H1 (cell line): ENCODE results near the gene MS4A18. TPM values are rescaled to one million over a fixed set of nuclear protein-coding genes. Genes with fewer than 3 reads are reported as not detected.
A peak's percentile ranks its signal among the peaks of the same experiment; 100 is the strongest.

Source experiments
- CTCF ChIA-PET: fragments of 300-600 bp; sonication (Branson Sonifier 250); formaldehyde crosslinking; loops from one replicate; lab custom pipeline; 2021; ENCODE audit not compliant: partially characterized antibody; lab: Charles Lee
- POLR2A ChIA-PET: fragments of 300-600 bp; sonication (Branson Sonifier 250); formaldehyde crosslinking; loops from one replicate; lab custom pipeline; 2021; ENCODE audit warnings: inconsistent platforms; ENCODE audit not compliant: partially characterized antibody; lab: Charles Lee
- DNase-seq, 2 experiments: peaks; one replicate each; pipeline versions ENCODE4 v3.0.0 to v3.0.0-alpha.2; 2010 to 2022; ENCODE audit warnings: low spot score in 2 of 2, low read depth in 1 of 2, mixed read lengths in 1 of 2
- FAIRE-seq: peaks from 2 replicates; lab custom pipeline; 2011; peaks lifted over from hg19 to GRCh38; lab: Jason Lieb, UNC
- H2AFZ ChIP-seq: 2 replicates; pipeline ENCODE4 v1.8.1; 2012; ENCODE audit warnings: low read length, inconsistent platforms
- H2AK5ac ChIP-seq: 2 replicates; pipeline ENCODE4 v1.6.1; 2013; ENCODE audit warnings: low read depth, low read length
- H2BK120ac ChIP-seq: replicated peaks from 2 replicates; pipeline ENCODE3; 2013; ENCODE audit warnings: low read depth, low read length, inconsistent platforms
- H2BK12ac ChIP-seq: 2 replicates; pipeline ENCODE4 v1.6.1; 2013; ENCODE audit warnings: low read depth, low read length
- H2BK15ac ChIP-seq: 2 replicates; pipeline ENCODE4 v1.6.1; 2013; ENCODE audit warnings: low read length
- H2BK20ac ChIP-seq: 2 replicates; pipeline ENCODE4 v1.6.1; 2013; ENCODE audit warnings: low read length
- H2BK5ac ChIP-seq: 2 replicates; pipeline ENCODE4 v1.6.1; 2013; ENCODE audit warnings: low read depth, low read length
- H3K14ac ChIP-seq: 2 replicates; pipeline ENCODE4 v1.6.1; 2013; ENCODE audit warnings: inconsistent platforms; ENCODE audit not compliant: insufficient read length
- H3K18ac ChIP-seq: 2 replicates; pipeline ENCODE4 v1.6.1; 2013; ENCODE audit warnings: low read length; ENCODE audit errors: extremely low read depth
- H3K23ac ChIP-seq: 2 replicates; pipeline ENCODE4 v1.6.1; 2013; ENCODE audit warnings: inconsistent platforms; ENCODE audit not compliant: insufficient read length
- H3K23me2 ChIP-seq: 2 replicates; pipeline ENCODE4 v1.6.1; 2013; ENCODE audit warnings: low read depth, low read length
- H3K27ac ChIP-seq: 2 replicates; pipeline ENCODE4 v1.6.1; 2011; ENCODE audit warnings: low read depth, low read length, inconsistent platforms
- H3K27me3 ChIP-seq, 4 experiments: replicated peaks in 1 of 4; 1 replicate in 1 of 4; 2 replicates in 3 of 4; pipeline versions ENCODE4 v1.6.1 to v1.8.1; 2011 to 2013; ENCODE audit warnings: low read length in 3 of 4, mild to moderate bottlenecking in 3 of 4, inconsistent platforms in 2 of 4, mixed read lengths in 2 of 4, moderate library complexity in 1 of 4; ENCODE audit not compliant: control insufficient read depth in 3 of 4, insufficient read depth in 3 of 4; ENCODE audit errors: extremely low read depth in 1 of 4
- H3K36me3 ChIP-seq, 4 experiments: 2 replicates each; pipeline versions ENCODE4 v1.6.1 to v1.8.1; 2011 to 2013; ENCODE audit warnings: mild to moderate bottlenecking in 4 of 4, low read length in 3 of 4, moderate library complexity in 2 of 4, control low read depth in 1 of 4, inconsistent platforms in 1 of 4; ENCODE audit not compliant: insufficient read depth in 4 of 4, control insufficient read depth in 2 of 4
- H3K4ac ChIP-seq: replicated peaks from 2 replicates; pipeline ENCODE3; 2013; ENCODE audit warnings: low read length, low read depth, mixed read lengths, inconsistent platforms; ENCODE audit not compliant: insufficient read length
- H3K4me1 ChIP-seq, 4 experiments: replicated peaks in 1 of 4; 1 replicate in 1 of 4; 2 replicates in 3 of 4; pipeline versions ENCODE4 v1.6.1 to v1.8.1; 2011 to 2013; ENCODE audit warnings: low read length in 3 of 4, inconsistent platforms in 2 of 4, mixed read lengths in 1 of 4; ENCODE audit not compliant: insufficient read depth in 4 of 4, control insufficient read depth in 3 of 4
- H3K4me2 ChIP-seq, 2 experiments: 2 replicates each; pipeline versions ENCODE4 v1.6.1 to v1.8.1; 2011 to 2013; ENCODE audit warnings: low read depth in 2 of 2, low read length in 2 of 2, control low read depth in 1 of 2, inconsistent platforms in 1 of 2, mild to moderate bottlenecking in 1 of 2; ENCODE audit not compliant: insufficient read depth in 1 of 2
- H3K4me3 ChIP-seq, 4 experiments: fragments of 200-600, 300-600 bp in 1 of 4; sonication (generic), shearing (Covaris generic), sonication (Bioruptor Twin) in 1 of 4; 2 replicates each; pipeline versions ENCODE4 v1.5.1 to v1.8.1; 2011 to 2016; ENCODE audit warnings: low read length in 4 of 4, low read depth in 3 of 4, control low read depth in 2 of 4, inconsistent platforms in 2 of 4, mild to moderate bottlenecking in 2 of 4, mixed read lengths in 1 of 4, moderate library complexity in 1 of 4; ENCODE audit not compliant: insufficient read depth in 2 of 4; ENCODE audit errors: extremely low read depth in 1 of 4
- H3K56ac ChIP-seq: replicated peaks from 2 replicates; pipeline ENCODE3; 2013; ENCODE audit warnings: low read depth, mild to moderate bottlenecking, mixed read lengths, low read length, inconsistent platforms; ENCODE audit not compliant: insufficient read length
- H3K79me1 ChIP-seq: 2 replicates; pipeline ENCODE4 v1.6.1; 2013; ENCODE audit warnings: low read depth, low read length, control low read depth
- H3K79me2 ChIP-seq, 2 experiments: 2 replicates each; pipeline versions ENCODE4 v1.6.1 to v1.8.1; 2012 to 2013; ENCODE audit warnings: low read length in 2 of 2, mild to moderate bottlenecking in 2 of 2, inconsistent platforms in 1 of 2; ENCODE audit not compliant: insufficient read depth in 2 of 2, control insufficient read depth in 1 of 2
- H3K9ac ChIP-seq, 4 experiments: replicated peaks in 1 of 4; 1 replicate in 1 of 4; 2 replicates in 3 of 4; pipeline versions ENCODE4 v1.6.1 to v1.8.1; 2011 to 2013; ENCODE audit warnings: low read depth in 3 of 4, low read length in 3 of 4, control low read depth in 2 of 4, mild to moderate bottlenecking in 2 of 4, moderate library complexity in 2 of 4, inconsistent platforms in 1 of 4; ENCODE audit errors: extremely low read depth in 1 of 4
- H3K9me3 ChIP-seq, 2 experiments: 2 replicates each; pipeline versions ENCODE4 v1.6.1 to v1.8.1; 2012 to 2013; ENCODE audit warnings: mild to moderate bottlenecking in 2 of 2, moderate library complexity in 2 of 2, control low read depth in 1 of 2, inconsistent platforms in 1 of 2, low read depth in 1 of 2, low read length in 1 of 2, mixed read lengths in 1 of 2; ENCODE audit not compliant: insufficient read depth in 2 of 2
- H4K20me1 ChIP-seq, 2 experiments: replicated peaks in 1 of 2; 2 replicates each; pipeline versions ENCODE3 to v1.8.1; 2011 to 2013; ENCODE audit warnings: inconsistent platforms in 2 of 2, low read length in 2 of 2, mild to moderate bottlenecking in 1 of 2; ENCODE audit not compliant: insufficient read depth in 2 of 2, control insufficient read depth in 1 of 2
- H4K5ac ChIP-seq: 2 replicates; pipeline ENCODE4 v1.6.1; 2013; ENCODE audit warnings: low read length, low read depth, mixed read lengths, inconsistent platforms; ENCODE audit not compliant: insufficient read length
- H4K8ac ChIP-seq: 2 replicates; pipeline ENCODE4 v1.8.0; 2013; ENCODE audit warnings: mild to moderate bottlenecking, moderate library complexity, low read length, inconsistent platforms; ENCODE audit not compliant: insufficient read depth; ENCODE audit errors: extremely low read depth
- H4K91ac ChIP-seq: replicated peaks from 2 replicates; pipeline ENCODE3; 2013; ENCODE audit warnings: low read length, mixed read lengths, inconsistent platforms; ENCODE audit not compliant: insufficient read length
- BACH1 ChIP-seq: IDR thresholded peaks from 2 replicates; pipeline ENCODE4 v1.6.1; 2012; ENCODE audit warnings: low read length, improper control_type of control experiment
- BCL11A ChIP-seq, 2 experiments: IDR thresholded peaks; one replicate each; pipeline ENCODE4 v1.6.1; 2011; ENCODE audit warnings: low read depth in 2 of 2, low read length in 2 of 2, mild to moderate bottlenecking in 2 of 2
- CHD1 ChIP-seq: IDR thresholded peaks from 2 replicates; pipeline ENCODE4 v1.6.1; 2012; ENCODE audit warnings: low read depth, low read length, improper control_type of control experiment
- GTF2F1 ChIP-seq: IDR thresholded peaks from 2 replicates; pipeline ENCODE4 v1.6.1; 2012; ENCODE audit warnings: low read depth, low read length, improper control_type of control experiment, borderline replicate concordance
- HDAC2 ChIP-seq, 2 experiments: fragments of 300-600 bp in 1 of 2; sonication (generic) in 1 of 2; IDR thresholded peaks; 2 replicates each; pipeline ENCODE4 v1.6.1; 2011 to 2012; ENCODE audit warnings: low read depth in 2 of 2, low read length in 2 of 2, mild to moderate bottlenecking in 2 of 2, moderate library complexity in 2 of 2, borderline replicate concordance in 1 of 2, inconsistent platforms in 1 of 2
- POLR2A ChIP-seq, 2 experiments: IDR thresholded peaks; 1 replicate in 1 of 2; 2 replicates in 1 of 2; pipeline ENCODE4 v1.6.1; 2011; ENCODE audit warnings: low read depth in 2 of 2, low read length in 2 of 2, mild to moderate bottlenecking in 2 of 2; ENCODE audit errors: control extremely low read depth in 1 of 2
- SAP30 ChIP-seq: fragments of 300-600 bp; sonication (generic); IDR thresholded peaks from 2 replicates; pipeline ENCODE4 v1.7.1; 2012; ENCODE audit warnings: low read length, moderate library complexity, mild to moderate bottlenecking, inconsistent platforms; ENCODE audit not compliant: insufficient read depth, insufficient replicate concordance
- SIRT6 ChIP-seq: IDR thresholded peaks from one replicate; pipeline ENCODE4 v1.7.1; 2012; ENCODE audit warnings: low read length, inconsistent platforms
- TBP ChIP-seq: IDR thresholded peaks from 2 replicates; pipeline ENCODE4 v1.6.1; 2011; ENCODE audit warnings: low read depth, low read length, improper control_type of control experiment
- TEAD4 ChIP-seq: IDR thresholded peaks from 2 replicates; pipeline ENCODE4 v1.6.1; 2012; ENCODE audit warnings: low read depth, low read length, inconsistent platforms, mixed read lengths
- WGBS, 2 experiments: shearing (Covaris generic) in 1 of 2; methylation state at CpG; one replicate each; pipeline versions ENCODE4 v1.1.6 to v1.1.7; 2013 to 2015; ENCODE audit warnings: low lambda C conversion rate in 2 of 2, mixed read lengths in 2 of 2, inconsistent platforms in 1 of 2, low coverage in 1 of 2, missing lambda C conversion rate in 1 of 2; ENCODE audit not compliant: insufficient replicate concordance in 2 of 2, insufficient coverage in 1 of 2, insufficient read length in 1 of 2; ENCODE audit errors: extremely low coverage in 1 of 2, missing lambda C conversion rate in 1 of 2; 5-methylcytosine and 5-hydroxymethylcytosine counted together
- polyA plus RNA-seq, 7 experiments: library from polyadenylated mRNA; depleted of rRNA in 3 of 7; stranded (reverse) in 5 of 7; unstranded in 2 of 7; fragments of >200 nt in 5 of 7; fragments of 200-250 nt in 2 of 7; gene quantifications; 1 replicate in 5 of 7; 2 replicates in 1 of 7; 4 replicates in 1 of 7; pipeline versions ENCODE4 v1.2.1 to v1.2.3, GENCODE V29; 2011 to 2013; ENCODE audit warnings: missing spikeins in 2 of 7, mixed read lengths in 2 of 7
- total RNA-seq: library from RNA; stranded (reverse); fragmentation: NEBNext Ultra II Directional; extraction: Animal tissue kit (Norgen Biotek cat#: 25700); gene quantifications from 2 replicates; pipeline ENCODE4 v1.2.1, GENCODE V29; 2021
- TF ChIP-seq, protein P1 (sequence below): IDR thresholded peaks from 2 replicates; pipeline ENCODE4 v1.6.1; 2012; ENCODE audit warnings: inconsistent platforms
- TF ChIP-seq, protein P2 (sequence below), 3 experiments: IDR thresholded peaks; 1 replicate in 2 of 3; 2 replicates in 1 of 3; pipeline versions ENCODE4 v1.5.1 to v1.6.1; 2011; ENCODE audit warnings: low read length in 3 of 3, mild to moderate bottlenecking in 3 of 3, inconsistent platforms in 2 of 3, low read depth in 1 of 3, moderate library complexity in 1 of 3; ENCODE audit not compliant: insufficient read depth in 1 of 3; ENCODE audit errors: control extremely low read depth in 1 of 3

MS4A18 gene
- total and polyA plus RNA-seq, 2 of the 8 experiments (the other 6 are each of a cell fraction or from before 2014, with no cell fraction given), result not detected

DNA sequence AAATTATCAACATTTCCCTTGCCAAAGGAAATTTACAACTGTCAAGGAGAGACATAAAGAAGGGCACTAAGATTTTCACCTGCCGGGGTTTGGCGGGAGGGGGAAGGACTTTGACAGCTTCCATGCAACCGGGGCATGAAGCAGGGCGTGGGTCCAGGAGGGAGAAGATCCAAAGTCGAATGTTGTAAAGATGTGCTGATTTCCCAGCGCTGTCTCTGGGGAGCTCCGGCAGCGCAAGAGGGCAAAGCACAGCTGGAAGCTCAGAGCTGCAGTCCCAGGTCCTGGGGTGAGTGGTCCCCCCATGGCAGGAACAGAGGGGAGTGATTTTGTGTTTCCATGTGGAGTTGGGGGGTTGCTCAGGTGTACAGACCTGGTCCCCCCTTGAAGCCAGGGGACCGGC lies 60.6 kb downstream of the MS4A18 start, which contains the start of gene MS4A10:
MS4A10 (plus strand) TSS at position 198 of the 400 bp plus-strand sequence. CDS start 5,003 bp downstream, outside the sequence.
- H3K4me2 ChIP-seq, result no peak within 1 kb of the TSS
- FAIRE-seq, result no peak
- no peaks in the 10 kb centered on the region for H3K79me2 ChIP-seq
- H2BK120ac ChIP-seq, result no peak within 1 kb of the TSS
- no peak within 1 kb of the TSS for H3K27ac ChIP-seq
- H3K9me3 ChIP-seq, result peaks cover under 1 to 5% of the 10 kb centered on the region in 2 experiments; a peak in 2 of 4 replicates
- no peaks in the 10 kb centered on the region for H4K20me1 ChIP-seq
- no peak within 1 kb of the TSS for H3K18ac ChIP-seq
- POLR2A ChIA-PET, result interaction anchor here (1.6 kb wide), 1 partner anchor 104 kb away, joined by 3 read pairs; no protein-coding TSS in a partner anchor
- CTCF ChIA-PET, result interaction anchor here (0.7 to 2.2 kb wide), 9 partner anchors 9 to 103 kb away, joined by 3 to 11 read pairs (median 4); partner anchors contain the start of gene MS4A15
- H3K4me3 ChIP-seq, result no peak within 1 kb of the TSS
- no peak within 1 kb of the TSS for H2BK15ac ChIP-seq
- H2BK5ac ChIP-seq, result no peak within 1 kb of the TSS
- H3K27me3 ChIP-seq, result no peaks in the 10 kb centered on the region; a peak in 1 of 7 replicates
- no peak within 1 kb of the TSS for H2BK20ac ChIP-seq
- no peaks in the 10 kb centered on the region; a peak in 1 of 7 replicates for H3K4me1 ChIP-seq
- H2AFZ ChIP-seq, result no peak within 1 kb of the TSS
- H3K79me1 ChIP-seq, result no peaks in the 10 kb centered on the region
- H4K8ac ChIP-seq, result no peak within 1 kb of the TSS
- no peak within 1 kb of the TSS for H3K4ac ChIP-seq
- H2BK12ac ChIP-seq, result no peak within 1 kb of the TSS
- no peak within 1 kb of the TSS for H2AK5ac ChIP-seq
- 92% methylated on average over 8 of the region's 9 CpGs; no CpG with 5 or more reads in 1 of the 2 experiments for WGBS, 2 experiments
- no peak within 1 kb of the TSS for H3K14ac ChIP-seq
- H3K56ac ChIP-seq, result peak within 1 kb of the TSS; percentile 51
- H3K23me2 ChIP-seq, result no peaks in the 10 kb centered on the region
- H4K91ac ChIP-seq, result no peak within 1 kb of the TSS
- H3K9ac ChIP-seq, result no peak within 1 kb of the TSS
- H4K5ac ChIP-seq, result no peak within 1 kb of the TSS
- H3K36me3 ChIP-seq, result no peaks in the 10 kb centered on the region
- no peak for DNase-seq
- H3K23ac ChIP-seq, result no peak within 1 kb of the TSS
- TF ChIP-seq, protein P1, sequence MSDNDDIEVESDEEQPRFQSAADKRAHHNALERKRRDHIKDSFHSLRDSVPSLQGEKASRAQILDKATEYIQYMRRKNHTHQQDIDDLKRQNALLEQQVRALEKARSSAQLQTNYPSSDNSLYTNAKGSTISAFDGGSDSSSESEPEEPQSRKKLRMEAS, result no peak
- TF ChIP-seq BACH1, result no peak
- TF ChIP-seq, protein P2, sequence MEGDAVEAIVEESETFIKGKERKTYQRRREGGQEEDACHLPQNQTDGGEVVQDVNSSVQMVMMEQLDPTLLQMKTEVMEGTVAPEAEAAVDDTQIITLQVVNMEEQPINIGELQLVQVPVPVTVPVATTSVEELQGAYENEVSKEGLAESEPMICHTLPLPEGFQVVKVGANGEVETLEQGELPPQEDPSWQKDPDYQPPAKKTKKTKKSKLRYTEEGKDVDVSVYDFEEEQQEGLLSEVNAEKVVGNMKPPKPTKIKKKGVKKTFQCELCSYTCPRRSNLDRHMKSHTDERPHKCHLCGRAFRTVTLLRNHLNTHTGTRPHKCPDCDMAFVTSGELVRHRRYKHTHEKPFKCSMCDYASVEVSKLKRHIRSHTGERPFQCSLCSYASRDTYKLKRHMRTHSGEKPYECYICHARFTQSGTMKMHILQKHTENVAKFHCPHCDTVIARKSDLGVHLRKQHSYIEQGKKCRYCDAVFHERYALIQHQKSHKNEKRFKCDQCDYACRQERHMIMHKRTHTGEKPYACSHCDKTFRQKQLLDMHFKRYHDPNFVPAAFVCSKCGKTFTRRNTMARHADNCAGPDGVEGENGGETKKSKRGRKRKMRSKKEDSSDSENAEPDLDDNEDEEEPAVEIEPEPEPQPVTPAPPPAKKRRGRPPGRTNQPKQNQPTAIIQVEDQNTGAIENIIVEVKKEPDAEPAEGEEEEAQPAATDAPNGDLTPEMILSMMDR (IDR thresholded peaks at IDR 0.05; ENCODE audit: control extremely low read depth in 1 of 3, insufficient read depth in 1 of 3, low read depth in 1 of 3, low read length in 3 of 3), result no peak
- TF ChIP-seq GTF2F1, result no peak
- no peak for TF ChIP-seq BCL11A (IDR thresholded peaks at IDR 0.05; ENCODE audit: low read depth in 2 of 2, low read length in 2 of 2)
- TF ChIP-seq SIRT6, result no peak
- no peak for TF ChIP-seq HDAC2 (IDR thresholded peaks at IDR 0.05; ENCODE audit: borderline replicate concordance in 1 of 2, low read depth in 2 of 2, low read length in 2 of 2)
- TF ChIP-seq TEAD4, result no peak
- no peak for TF ChIP-seq SAP30
- no peak for TF ChIP-seq TBP
- TF ChIP-seq CHD1, result no peak
- no peak for TF ChIP-seq POLR2A (IDR thresholded peaks at IDR 0.05; ENCODE audit: control extremely low read depth in 1 of 2, low read depth in 2 of 2, low read length in 2 of 2)
